Measurements from ENCODE around the gene RTP5.

Gene RTP5

DNA sequence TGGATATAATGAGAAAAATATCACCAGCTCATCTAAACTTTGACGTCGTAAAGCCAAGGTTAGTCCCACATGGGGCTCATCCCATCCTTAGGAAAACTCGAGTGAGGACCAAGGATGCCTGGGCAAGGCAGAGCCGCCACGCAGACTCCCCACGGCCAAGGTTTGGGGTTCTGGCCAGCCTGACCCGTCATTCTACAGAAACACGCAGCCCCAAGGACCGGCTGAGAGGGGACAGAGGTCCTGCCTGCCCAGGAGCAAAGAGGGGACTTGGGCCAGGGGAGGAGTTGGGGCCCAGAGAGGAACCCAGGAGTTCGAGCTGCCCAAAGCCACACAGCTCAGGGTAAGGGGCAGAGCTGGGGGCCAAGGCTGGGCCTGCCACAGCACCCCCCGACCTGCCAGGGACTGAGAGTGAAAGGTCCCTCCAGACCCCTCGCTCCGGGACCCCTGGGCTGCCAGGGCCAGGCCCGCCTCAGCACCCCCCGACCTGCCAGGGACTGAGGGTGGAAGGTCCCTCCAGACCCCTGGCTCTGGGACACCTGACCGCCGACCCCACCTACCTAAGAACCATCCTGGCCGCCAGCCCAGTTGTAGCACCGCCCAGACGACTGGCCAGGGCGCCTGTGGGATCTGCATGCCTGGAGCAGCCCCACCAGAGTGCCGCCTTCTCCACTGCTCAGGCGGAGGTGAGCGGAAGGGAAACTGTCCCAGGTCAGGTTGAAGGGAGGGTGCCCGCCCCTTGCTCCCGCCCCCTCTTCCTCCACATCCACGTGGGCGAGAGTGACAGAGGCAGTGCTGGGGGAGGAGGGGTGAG, 11.1 kb upstream of the RTP5 start, which contains the start of gene PDCD1:
Gene PDCD1 (minus strand): TSS at position 689 of the 811 bp plus-strand sequence. CDS start 56 bp downstream, at position 633.
- DNase-seq = no peak

DNA sequence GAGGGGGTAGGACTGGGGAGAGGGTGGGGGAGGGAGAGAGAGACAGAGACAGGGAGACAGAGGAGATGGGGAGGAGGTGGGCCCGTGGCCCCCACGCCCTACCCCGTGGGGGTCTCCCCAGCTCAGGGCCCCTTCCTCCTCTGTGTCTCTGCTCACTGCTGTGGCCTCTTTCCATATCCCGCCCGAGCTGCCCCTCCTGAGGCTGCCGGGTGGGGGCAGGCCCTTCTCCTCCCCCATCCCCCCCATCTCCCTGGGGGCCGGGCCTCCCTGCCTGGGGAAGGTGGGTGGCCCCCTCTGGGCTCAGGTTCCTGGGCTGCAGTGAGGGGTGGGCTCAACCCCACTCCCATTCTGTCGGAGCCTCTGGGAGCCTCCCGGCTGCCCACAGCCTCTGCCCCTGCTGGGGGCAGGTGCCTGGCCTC, 10.5 kb upstream of the RTP5 start:
- no peak for DNase-seq

DNA sequence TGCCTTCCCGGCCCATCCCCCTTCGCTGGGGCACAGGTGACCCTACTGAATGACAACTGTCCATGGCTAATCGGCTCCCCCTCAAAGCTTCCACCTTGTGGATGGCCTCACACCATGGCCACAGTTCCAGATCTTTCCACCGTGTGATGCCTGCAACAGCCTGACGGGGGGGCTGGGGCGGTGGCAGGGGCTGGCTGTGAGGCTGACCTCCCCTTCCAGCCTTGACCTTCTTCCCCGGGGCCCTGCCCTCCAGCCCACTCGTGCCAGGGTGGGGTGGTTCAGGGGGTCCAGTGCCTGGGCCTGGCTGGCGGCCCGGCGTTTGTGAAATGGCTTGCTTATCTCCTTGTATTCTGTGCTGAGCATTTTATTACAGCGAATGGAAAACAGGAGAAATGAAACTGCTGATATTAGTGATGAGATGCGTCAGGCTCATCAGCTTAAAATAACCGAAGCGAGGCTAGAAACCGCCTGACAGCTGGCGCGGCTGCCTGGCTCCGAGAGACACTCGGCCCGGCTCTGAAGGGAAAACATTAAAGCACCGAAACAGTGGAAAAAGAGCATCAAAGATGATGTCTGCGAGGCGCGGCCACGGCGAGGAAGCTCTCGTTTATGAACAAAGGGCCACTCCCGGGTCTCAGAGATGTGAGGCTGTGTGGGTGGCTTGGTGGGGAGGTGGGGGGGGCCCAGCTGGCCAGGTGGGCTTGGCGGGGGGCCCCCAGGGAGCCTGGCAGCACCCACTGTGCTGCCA, 9.9 kb upstream of the RTP5 start:
- peak; percentile 24 to 25 for DNase-seq

DNA sequence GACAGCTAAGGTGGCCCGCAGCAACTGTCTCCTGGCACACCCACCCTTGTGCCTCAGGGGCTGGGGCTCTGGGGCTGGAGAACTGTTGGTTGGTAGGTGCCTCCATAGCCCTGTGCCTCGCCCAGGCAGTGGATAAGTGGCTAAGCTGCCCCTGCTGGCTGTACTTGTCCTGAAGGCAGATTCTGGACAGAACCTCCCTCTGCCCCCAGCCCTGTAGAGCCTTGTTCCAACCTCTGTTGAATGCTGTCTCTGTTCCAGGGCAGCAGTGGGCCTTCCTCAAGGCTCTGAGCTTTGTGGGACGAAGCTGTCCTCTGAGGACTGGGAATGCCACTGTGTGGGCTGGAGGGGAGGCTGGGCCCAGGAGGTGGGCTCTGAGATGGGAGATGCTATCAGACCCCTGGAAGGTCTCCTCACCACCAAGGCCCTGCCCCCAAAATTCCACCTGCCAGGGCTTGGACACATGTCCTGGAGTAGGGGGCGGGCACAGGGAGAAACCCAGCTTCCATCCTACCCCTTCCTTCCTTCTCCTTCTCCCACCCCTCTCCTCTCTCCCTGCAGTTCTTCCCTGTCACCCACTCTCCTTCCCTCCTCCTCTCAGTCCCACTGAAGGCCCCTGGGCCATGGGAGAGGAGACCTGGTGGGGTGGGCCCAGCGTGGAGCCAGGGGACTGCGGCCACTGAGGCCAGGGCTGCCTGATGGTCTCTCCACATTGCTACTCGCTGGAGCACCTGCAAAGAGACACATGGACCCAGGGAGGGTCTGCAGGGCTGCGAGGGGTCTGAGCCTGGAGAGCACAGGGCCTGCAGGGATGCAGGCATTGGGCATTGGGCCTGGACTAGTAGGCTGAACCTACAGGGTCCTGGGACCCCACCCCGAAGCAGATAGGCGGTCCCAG, 9.1 kb upstream of the RTP5 start:
- DNase-seq = no peak

DNA sequence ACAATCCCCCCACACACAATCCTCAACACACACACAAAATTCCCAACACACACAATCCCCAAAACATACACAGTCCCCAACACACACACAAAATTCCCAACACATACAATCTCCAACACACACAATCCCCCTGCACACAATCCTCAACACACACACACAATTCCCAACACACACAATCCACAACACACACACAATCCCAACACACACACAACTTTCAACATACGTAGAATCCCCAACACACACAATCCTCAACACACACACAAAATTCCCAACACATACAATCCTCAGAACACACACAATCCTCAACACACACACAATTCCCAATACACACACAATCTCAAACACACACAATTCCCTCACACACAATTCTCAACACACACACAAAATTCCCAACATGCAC, 8.3 kb upstream of the RTP5 start:
- DNase-seq = no peak

DNA sequence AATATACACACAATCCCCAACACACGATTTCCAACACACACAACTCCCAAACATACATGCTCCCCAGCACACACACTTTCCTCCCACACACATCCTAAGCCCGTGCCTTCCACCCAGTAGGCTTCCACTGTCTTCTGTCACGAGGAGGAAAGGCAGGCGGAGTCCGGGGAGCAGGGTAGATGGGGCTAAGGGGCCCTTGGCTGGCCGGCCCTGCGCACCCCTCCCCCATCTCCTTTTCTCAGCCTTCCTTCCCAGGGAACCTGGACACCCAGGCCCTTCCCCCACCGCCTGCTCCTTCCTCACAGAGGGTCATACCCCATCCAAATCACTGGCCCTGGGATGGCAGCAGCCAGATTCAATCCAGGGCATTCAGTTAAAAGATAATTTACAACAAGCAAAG, 7.4 kb upstream of the RTP5 start:
- no peak for DNase-seq

DNA sequence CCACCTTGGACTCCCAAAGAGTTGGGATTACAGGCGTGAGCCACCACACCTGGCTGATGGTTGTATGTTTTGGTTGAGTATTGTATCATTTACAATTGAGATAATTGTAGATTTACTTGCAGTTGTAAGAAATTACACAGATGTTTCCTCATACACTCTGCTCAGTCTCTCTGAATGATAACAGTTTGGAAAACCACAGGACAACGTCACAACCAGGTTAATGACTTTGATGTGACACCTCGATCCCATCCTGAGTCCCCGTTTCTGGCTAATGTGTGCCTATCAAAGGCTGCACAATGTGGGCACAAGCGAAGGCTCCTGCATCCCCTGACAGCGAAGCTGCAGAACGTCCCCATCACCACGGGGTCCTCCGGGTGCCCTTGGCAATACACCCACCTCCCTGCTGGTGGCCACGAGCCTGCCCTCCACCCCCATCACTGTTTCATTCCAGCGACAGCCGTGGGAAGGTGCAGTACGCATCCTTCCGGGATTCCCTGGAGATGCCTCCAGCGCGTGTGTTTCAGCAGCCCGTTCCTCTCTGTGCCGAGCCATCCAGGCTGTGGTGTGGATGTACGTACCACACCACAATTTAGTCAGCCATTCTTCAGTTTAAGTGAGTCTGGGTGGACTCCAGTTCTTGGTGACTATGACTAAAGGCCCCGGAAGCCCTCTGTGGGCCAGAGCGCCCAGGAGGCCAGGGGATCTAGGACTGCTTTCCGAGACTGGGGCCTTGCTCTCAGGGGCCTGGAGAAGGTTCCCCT, 6.6 kb upstream of the RTP5 start:
- no peak for DNase-seq

DNA sequence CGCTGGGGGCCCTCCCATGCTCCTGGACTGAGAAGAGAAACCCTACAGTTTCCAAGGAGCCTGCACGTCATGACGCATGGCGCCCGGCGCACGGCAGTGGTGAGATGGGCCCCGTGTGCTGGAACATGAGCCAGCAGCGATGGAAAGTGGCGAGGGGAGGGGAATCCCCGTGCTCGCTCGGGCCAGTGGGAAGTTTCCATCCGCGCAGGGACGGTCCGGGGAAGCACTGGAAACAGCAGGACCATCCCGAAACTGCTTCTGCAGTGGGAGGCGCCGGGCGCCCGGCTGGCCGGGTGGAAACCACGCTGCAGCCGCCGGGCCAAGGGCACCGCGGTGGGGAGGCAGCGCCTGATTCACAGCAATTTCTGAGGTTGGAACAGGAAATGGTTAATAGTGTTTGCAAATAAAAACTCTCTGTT, 6.0 kb upstream of the RTP5 start:
- DNase-seq = peak; percentile 35 to 48

DNA sequence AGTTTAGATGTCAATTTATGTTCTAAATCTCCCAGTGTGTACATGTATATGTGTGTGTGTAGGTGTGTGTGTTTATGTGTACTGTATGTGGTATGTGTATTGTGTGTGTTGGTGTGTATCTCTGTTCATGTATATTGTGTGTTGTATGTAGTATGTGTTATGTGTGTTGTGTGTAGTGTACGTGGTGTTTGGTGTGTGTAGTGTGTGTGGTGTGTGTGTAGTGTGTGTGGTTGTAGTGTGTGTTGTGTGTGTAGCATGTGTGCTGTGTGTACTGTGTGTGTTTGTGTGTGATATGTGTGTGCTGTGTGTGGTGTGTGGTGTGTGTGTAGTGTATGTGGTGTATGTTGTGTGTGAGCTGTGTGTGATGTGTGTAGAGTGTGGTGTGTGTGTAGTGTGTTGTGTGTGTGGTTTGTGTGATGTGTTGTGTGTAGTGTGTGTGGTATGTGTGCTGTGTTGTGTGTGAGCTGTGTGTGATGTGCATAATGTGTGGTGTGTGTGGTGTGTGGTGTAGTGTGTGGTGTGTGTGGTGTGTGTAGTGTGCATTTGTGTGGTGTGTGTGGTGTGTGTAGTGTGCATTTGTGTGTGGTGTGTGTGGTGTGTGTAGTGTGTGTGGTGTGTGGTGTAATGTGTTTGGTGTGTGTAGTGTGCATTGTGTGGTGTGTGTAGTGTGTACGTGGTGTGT, 5.2 kb upstream of the RTP5 start:
- no peak for DNase-seq

DNA sequence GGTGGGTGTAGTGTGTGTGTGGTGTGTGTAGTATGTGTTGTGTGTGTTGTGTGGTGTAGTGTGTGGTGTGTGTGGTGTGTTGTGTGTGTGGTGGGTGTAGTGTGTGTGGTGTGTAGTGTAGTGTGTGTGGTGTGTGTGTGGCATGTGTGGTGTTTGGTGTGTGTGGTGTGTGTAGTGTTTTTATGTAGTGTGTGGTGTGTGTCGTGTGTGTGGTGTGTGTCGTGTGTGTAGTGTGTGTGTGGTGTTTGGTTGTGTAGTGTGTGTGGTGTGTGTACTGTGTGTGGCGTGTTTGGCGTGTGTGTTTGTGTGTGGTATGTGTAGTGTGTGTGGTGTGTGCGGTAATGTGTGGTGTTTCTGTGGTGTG, 4.7 kb upstream of the RTP5 start:
- DNase-seq = no peak

DNA sequence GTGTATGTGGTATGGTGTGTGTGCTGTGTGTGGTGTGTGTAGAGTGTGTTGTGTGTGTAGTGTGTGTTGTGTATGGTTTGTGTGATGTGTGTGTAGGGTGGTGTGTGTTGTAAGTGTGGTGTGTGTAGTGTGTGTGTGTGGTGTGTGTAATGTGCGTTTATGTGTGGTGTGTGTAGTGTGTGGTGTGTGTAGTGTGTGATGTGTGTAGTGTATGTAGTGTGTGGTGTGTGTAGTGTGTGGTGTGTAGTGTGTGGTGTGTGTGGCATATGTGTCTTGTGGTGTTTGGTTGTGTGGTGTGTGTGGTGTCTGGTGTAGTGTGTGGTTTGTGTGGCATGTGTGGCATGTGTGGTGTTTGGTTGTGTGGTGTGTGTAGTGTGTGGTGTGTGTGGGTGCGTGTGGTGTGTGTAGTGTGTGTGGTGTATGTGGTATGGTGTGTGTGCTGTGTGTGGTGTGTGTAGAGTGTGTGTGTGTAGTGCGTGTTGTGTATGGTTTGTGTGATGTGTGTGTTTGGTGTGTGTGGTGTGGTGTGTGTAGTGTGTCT, 4.0 kb upstream of the RTP5 start:
- DNase-seq = no peak

DNA sequence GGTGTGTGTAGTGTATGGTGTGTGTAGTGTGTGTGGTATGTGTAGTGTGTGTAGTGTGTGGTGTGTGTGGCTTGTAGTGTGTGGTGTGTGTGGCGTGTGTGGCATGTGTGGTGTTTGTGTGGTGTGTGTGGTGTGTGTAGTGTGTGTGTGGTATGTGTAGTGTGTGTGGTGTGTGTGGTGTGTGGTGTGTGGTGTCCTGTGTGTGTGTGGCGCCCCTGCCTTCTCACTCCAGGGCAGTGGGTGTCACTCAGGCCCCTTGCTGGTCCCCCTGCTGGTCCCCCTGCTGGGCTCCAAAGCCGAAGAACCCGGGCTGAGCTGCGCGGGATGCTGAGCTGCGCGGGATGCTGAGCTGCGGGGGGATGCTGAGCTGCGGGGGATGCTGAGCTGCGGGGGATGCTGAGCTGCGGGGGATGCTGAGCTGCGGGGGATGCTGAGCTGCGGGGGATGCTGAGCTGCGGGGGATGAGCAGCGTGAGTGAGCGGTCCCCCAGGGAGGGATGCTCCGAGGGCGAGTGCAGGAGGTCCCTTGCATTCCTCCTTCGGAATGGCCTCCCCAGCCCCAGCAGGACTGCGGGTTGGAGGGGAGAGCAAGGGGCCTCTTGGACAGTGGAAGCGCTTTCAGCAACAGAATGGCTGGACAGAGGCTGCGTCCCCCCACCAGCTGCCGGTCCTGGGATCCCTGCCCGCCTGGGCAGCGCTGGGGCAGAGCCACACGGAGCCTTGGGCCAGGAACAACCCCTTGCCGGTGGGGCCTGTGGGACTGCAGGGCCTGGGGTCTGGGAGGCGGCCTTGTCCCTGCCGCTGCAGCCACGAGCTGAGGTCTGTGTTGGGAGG, 3.4 kb upstream of the RTP5 start:
- no peak for DNase-seq

DNA sequence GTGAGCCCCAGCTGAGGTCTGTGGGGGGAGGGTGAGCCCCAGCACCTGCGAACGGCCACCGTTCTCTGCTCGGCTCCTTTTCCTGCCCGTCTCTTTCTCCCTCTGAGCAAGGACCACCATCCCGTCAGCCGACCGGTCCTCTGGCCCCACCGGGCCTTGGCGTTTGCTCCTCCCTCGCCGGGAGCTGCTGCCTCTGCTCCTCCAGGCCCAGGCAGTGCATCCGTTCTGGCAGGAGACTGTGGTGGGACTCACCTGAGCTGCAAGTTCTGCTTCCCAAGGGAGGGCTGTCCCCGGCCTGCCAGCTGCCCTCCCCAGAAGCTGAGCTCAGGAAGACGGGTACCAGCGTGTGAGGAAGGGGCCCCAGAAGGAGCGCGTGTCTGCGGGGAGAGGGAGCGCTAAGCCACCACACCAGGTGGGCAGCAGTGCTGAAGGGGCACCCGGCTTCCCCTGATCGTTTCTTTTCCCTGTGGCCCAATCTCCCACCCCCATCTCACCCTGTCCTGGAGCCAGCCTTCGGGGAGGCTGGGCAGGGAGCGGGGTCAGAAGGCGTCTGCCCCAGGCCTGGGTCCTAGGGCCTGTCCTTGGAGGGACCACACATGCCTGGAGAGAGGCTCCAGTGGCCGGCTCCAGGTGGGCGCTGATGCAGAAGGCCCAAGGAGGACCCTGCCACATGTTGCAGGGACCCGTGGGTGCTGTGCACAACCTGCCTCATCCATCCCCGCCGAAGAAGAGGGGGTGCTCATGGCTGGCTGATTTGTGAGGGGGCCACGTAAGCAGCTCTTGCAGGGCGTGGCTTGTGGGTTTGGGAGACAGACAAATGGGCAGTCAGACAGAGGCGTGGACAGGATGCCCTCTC, 2.5 kb upstream of the RTP5 start:
- DNase-seq = no peak

DNA sequence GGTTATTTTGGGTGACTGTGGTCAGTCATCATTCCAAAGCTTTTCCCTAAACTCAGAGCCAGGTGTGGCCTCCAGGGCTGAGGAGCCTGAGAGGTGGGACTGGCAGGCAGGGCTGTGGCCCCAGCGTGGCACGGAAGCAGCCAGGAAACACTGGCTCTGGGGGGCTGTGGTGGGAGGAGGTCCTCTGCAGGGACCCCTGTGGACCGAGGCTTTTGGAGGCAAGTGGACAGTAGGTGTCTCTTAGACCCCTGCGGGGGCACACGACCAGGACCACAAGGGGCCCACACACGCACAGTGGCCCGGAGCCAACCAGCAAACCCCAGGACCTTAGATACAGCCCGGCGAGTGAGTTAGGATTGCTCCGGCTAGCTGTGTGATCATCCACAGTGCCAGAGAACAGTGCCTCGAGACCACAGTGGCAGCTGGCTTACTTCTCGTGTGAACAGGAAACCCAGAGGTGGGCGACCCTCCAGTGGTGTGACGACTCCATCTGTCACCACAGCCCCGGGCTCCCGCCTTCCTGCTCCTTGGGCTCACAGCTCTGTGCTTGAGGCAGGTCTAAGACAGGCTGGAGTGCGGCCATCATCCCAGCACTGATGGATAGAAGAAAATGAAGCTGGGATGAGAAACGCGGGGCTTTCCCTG, 1.6 kb upstream of the RTP5 start:
- DNase-seq = no peak

DNA sequence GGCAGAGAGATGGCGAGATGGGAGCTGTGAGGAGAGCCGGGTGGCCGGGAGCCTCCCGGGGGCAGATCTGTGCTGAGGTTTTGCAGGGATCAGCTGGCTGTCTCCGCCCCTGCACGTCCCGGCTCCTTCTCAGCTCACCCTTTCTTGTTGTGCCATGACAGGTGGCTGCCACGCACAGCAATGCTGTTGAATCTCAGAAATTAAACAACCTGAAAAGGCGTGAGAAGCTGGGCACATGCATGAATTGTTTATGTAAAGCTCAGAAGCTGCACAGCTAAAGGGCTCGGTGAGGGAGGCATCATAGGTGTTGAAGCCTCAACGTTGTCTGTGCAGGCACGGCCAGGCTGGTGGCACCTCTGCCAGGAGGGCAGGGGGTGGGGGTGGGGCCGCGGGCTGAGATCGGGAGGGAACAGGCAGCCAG, 858 bp upstream of the RTP5 start:
- no peak for DNase-seq

DNA sequence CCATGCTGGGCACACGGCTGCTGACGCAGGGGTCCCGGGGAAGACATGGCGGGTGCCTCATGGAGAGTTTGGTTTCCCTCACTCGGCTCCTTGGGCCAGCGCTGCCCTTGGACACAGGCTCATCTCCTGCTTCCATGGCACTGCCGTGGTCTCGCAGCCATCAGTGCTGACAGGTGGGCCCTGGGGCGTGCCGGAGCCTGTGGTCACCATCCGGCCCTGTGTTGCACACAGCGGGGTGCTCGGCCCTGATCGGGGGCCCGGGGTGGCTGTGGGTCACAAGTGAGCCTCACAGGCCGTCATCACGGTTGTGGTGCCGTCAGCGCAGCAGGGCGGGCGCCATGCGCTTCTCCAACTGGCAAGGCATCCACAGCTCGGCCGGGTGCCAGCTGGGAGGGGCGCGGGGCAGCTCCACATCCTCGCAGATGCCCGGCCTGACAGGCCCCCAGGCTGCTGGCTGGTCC, 582 bp downstream of the RTP5 start:
- no peak for DNase-seq

DNA sequence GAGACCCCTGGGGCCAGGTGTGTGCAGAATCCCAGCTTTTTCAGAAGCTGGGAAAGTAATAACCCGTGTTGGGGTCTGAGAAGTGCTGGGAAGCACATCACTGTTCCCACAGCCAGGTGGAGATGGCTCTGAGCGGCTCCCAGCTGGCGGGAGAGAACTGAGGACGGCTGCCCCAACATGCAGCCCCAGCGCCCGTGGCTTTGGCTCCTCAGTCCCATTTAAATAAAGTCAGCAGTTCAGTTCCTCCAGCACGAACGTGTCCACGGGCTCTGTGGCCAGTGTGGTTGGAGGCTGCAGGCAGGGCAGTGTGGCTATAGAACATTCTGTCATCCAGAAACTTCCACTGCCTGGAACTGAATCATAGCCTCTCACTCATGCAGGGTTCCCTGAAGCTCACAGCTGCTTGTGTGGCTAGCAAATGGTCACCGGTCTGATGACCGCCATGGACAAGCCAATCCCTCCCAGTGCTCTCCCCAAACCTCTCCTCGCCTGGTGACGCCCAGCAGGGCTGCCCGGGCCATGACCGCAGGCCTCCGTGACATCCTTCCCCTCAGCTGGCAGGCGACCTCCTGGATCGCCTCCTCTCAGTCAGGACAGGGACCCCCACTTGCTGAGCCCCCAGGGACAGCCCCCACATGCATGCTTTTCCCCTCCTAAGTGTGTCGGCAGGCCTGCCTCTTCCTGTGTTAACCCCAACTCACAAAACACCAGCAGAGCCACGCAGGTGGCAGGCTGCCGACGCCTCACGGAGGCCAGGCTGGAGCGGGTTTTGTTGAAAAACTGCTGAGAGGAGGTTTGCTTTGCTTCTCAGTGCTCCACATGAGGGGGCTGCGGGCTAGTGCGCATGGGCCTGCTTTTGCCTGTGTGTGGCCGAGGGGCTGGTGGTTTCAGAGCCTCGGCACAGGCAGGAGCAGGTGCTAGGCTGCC, 1.3 kb downstream of the RTP5 start:
- DNase-seq = no peak
